H4 (cell line): Measurements from ENCODE around the gene COBLL1. TPM values are rescaled to one million over a fixed set of nuclear protein-coding genes. Genes with fewer than 3 reads are reported as not detected.

Source experiments
- DNase-seq: peaks from one replicate; pipeline ENCODE4 v3.0.0-alpha.2; 2015; ENCODE audit warnings: low spot score
- total RNA-seq: library from RNA; depleted of rRNA; stranded (reverse); fragments of >200 nt; shearing (Covaris generic); gene quantifications from 2 replicates; pipeline ENCODE4 v1.2.3, GENCODE V29; 2014

Gene COBLL1
- total RNA-seq, 1 experiment from 2014 or later: 15.8 TPM

DNA sequence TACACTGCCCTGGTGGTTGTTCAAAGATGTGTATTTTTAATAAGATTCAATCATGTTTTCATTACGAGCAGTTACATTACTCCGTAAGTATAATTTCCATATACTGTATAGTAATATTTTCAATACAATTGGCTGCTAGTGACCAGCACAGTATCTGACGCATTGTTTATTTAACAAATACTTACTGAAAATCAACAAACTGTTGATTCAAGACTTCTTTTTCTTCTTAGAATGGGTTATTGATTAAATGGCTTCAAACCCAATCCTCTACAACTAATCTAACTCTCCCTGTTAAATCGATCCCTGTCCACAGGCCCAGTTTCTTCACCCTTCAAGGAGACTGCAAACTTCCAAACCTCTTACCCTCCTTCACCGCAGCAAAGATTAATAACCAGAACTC, 18.5 kb downstream of the COBLL1 start:
- DNase-seq: no peak

- DNase-seq: no peak
These were observed 20.3 kb downstream of the COBLL1 start for GRCh38 chr2:164821338-164821737.

- DNase-seq: no peak
These were observed 23.2 kb downstream of the COBLL1 start for GRCh38 chr2:164818149-164819136.

DNA sequence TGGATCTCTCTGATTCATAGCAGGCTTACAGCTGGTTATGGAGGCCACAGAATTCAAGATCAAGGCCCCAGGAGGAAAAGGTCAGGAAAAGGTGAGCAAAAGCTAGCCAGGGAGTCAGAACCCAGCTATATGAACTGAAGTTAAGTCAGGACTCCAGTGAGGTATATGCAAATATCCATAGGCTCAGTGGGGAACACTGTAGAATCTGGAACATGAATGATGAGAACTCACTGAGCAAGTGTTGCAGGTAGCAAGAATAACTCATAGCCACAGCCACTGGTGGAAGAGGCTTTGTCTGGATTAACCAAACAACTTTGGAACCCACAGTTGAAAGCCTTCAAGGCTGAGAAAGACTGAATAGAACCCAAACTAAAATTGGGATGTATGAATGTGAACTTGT, 24.7 kb downstream of the COBLL1 start:
- DNase-seq: no peak

- DNase-seq: no peak
These were observed 25.6 kb downstream of the COBLL1 start for GRCh38 chr2:164816046-164816445.

DNA sequence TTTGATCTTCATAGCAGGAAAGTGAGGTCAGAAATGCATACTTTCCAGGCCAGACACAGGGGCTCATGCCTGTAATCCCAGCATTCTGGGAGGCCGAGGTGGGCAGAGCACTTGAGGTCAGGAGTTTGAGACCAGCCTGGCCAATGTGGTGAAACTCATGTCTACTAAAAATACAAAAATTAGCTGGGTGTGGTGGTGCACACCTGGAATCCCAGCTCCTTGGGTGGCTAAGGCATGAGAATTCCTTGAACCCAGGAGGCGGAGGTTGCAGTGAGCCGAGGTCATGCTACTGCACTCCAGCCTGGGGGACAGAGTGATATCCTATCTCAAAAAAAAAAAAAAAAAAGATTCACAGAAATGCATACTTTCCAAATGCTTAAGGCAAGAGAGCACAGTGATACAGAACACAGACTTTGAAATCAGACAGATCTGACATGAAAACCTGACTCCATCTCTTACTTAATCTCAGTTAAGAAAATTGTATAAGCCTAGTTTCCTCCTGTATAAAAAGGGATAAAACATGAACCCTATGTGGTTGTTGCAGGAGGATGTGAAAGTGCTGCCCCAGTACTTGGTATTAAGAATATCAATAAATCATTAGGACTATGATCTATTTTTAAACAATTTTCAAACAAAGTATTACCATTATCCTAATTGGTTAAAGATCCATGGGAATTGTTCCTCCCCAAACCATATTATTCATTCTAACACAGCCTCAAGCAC, 26.4 kb downstream of the COBLL1 start:
- no peak for DNase-seq

DNA sequence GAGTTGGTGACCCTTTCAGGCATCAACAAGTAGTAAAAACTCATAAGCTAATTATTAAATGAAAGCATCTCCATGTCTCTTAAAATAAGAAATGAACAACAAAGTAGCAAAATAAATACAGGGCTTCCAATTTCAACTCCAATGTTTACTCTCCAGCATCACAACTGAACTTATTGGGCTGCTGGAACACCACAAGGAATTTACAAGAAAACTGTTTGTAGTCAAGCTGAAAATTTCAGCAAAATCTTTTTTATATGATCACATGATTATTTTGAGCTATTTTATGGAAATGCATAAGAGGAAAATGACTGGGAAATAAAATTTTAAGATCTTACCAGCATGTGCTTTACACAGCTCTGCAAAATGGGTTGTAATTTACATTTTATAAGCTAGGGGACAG, 28.1 kb downstream of the COBLL1 start:
- no peak for DNase-seq

DNA sequence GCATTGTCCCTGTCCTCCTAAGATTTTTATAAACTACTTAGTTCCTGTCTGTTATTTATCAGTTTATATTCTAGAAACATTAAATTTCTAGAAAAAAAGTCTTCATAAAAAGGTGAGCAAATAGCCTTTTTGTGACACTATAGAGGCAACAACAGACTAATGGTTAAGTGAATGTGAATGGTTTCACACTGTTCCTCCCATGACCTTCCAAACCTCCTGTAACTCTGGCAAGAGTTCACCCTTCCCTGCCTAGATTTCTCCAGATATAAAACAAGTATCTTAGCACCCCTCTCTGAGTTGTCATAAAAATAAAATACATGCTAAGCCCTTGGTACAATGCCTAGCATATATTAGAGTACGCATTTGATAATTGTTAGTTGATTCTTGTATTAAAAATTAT, 29.2 kb downstream of the COBLL1 start:
- no peak for DNase-seq

DNA sequence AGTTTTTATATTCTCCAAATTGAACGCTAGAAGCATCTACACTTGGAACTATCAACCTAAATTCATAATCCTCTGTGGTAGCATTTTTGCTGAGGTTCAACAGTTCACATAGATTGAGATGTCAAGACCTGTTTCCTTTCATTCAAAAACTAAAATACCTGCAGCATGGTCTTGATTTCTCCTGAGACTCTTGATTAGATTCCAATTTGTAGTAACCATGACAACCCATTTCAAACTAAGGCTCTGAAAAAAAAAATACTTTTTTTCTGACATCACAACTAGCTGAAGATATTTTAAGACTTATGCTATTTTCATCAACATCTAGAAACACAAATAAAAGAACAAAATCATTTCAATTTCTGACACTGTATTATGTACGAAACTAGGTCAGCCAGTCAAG, 29.8 kb downstream of the COBLL1 start:
- DNase-seq: no peak

- DNase-seq: no peak
These were observed 30.8 kb downstream of the COBLL1 start for GRCh38 chr2:164810843-164811242.

DNA sequence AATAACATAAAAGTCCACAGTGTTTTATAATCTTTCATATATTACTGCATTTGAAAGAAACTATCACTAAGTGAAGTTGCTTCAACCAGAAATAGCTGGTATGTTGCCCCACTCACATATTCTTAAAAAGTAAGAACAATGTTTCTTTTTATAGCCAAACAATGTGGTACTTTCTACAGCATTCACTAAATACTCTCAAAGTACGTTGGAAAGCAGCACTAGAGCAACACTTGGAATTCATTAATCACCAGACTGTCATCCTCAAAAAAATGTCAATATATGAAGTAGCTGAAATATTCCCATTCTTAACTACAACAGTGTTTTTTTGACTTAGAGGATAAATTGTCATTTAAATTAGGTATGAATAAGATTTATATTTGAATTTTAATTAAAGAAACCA, 32.8 kb downstream of the COBLL1 start:
- DNase-seq: no peak

DNA sequence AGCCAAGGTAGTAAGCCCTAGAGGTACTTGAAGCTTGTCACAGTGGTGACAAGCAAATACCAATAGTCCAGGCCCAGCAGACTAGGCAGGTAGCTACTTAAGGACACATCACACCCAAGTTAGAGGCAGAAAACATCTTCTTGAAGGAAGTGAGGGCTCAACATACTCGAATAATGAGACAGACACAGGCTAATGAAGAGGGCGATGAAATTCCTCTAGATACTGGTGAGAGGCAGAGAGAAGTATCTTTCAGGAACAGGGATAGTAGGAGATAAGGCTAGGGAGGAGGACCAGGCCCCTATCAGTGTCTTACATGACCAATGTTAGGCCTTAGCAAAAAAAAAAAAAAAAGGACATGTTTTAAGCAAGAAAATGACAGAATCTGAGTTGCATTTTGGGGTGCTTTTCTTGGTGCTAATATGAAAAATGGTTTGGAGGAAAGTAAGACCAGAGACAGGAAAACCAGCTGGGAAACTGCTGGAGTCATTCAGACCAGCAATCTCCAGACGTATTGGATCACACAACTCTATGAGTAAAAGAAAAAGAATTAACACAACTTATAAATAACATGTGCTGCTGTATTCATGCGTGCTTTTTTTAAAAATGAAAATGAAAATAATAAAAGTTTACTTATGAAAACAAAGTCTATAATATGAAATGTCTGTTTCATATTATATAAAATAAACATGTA, 37.7 kb downstream of the COBLL1 start:
- DNase-seq: no peak

DNA sequence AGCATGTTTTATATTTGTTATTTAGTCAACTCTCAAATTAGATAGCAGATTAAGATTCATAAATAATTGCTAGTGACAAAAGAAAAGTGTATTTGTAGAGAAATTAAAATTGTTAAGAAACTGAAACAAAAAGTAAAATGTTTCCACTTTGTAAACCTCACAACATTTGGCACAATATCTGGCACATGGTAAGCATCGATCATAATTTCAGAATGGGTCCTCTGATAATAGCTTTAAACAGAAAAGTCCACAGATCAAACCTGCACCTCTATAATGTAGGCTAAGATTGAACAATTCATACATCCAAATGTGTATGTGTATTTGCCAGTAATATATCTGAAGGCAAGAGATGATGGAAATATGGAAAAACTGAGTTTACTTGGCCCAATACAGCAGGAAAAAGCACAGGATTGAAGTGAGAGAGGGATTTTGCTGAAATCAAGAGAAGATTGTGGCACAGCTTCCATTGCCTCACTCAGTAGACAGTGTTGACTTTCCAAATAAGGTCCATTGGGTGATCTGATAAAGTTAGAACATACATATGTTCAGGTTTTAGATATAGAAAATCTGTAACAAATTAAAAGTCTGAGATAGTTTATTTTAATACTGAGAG, 39.4 kb downstream of the COBLL1 start:
- DNase-seq: no peak

DNA sequence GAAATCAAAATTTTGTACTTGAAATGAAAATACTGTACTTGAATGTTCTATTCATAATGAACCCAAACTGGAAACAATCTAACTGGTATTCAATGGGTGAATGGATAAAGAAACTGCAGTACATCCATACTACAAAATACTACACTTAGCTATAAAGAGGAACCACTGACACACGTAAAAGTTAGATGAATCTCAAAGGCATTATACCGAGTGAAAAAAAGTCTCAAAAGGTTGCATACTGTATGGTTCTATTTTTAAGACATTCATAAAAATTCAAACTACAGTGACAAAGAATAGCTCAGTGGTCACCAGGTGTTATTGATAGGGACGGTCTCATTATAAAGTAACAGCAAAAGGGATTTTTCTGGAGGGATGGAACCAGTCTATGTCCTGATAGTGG, 41.1 kb downstream of the COBLL1 start:
- DNase-seq: no peak

DNA sequence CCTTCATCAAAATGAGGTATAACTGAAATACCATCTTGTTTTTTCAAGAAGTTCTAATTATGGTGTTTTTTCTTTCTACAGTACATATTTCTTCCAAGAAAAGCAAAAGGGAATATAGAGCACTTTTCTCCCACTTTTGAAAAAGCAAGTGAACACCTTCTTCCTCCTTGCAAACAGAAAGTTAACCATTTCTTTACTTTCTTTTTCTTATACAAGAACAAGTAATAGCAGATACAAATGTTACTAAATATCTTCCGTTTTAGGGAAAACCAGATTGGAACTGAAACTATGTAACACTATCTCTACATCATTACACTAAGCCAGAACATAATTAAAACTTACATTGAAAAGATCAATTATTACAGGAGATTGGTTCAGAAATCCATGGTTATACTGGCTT, 44.0 kb downstream of the COBLL1 start:
- DNase-seq: no peak

- DNase-seq: no peak
These were observed 44.6 kb downstream of the COBLL1 start for GRCh38 chr2:164796999-164797398.

- no peak for DNase-seq
These were observed 47.0 kb downstream of the COBLL1 start for GRCh38 chr2:164794432-164795231.

DNA sequence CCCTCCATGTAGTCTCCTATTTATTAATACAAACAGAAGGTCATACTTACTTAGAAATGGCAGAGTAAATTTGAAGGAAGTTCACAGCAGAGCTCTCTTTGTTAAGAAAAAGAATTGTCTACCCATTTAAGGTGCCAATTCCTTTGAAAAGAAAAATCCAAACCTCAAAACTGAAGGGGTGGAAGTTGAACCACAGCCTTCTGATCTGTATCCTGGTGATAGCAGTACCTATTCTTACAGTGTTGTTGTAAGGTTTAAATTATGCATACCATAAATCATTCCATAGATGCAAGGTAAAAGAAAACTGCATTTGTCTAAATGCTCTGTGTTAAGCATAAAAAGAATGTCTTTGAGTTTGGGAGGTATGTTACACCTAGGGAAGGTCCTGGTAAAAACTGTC, 47.6 kb downstream of the COBLL1 start:
- no peak for DNase-seq

DNA sequence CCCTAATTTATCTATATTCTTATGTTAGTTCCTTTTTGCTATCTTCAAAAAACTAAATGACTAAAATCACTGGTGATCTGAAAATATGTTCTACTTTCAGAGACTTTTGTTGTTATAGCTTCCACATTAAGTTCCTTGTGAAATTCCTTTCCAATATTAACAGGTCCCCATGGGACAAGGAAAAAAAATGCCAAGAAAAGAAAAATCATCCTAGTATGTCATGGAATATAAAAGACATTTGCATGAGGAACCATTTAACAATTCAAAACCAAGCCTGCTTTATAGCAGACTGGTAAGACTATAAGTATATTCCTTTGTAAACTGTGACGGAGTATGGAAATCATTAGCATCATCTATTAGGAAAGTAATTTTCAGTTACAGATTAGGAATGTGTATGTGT, 48.1 kb downstream of the COBLL1 start:
- DNase-seq: no peak

DNA sequence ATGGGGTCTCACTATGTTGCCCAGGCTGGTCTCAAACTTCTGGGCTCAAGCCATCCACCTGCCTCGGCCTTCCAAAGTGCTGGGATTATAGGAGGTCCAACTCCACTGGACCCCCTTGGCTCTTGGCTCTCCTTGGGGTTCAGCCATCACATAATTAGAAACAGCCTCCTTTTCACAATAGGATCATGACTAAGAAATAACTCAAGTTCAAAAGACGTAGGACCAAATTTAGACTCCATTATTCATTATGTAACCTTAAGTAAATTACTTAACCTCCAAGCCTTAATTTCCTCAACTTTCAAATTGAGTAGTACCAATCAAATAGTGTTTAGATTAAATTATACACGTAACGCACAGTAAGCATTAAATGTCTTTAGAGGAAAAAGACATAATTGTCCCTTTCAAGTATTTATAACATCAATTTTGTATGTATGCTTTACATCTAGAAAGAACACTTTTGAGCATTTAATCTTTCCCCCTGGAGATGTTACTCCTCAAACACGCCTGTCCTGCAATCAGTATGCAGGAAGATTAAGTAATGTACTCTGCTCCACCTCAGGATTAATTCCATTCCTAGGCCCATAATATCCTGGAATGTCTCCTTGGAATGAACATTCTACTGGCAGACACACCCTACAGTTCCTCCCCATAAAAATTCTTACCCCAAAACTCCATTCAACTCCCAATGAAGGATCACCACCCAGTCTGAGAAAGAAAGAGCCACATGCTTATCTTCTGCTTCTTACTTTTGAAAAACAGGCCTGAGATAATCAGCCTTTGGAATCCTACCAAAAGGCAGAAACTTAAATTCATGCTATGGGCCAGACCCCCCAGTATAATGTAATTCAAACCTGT, 49.1 kb downstream of the COBLL1 start:
- no peak for DNase-seq
